Cardiac fibroblast (primary cell): ENCODE results near the gene EDARADD.

Experiments
- DNase-seq, 2 donors: peaks; one replicate each; pipeline versions ENCODE4 v3.0.0 to v3.0.0-alpha.2; 2010; ENCODE audit warnings: low read depth in 2 of 2
- H3K4me3 ChIP-seq, 2 donors: replicated peaks in 1 of 2; 1 replicate in 1 of 2; 2 replicates in 1 of 2; pipeline ENCODE4 v1.5.1; 2011; ENCODE audit warnings: low read depth in 2 of 2, low read length in 2 of 2, mild to moderate bottlenecking in 2 of 2, moderate library complexity in 1 of 2
- CTCF ChIP-seq: IDR thresholded peaks from one replicate; pipeline ENCODE4 v1.5.1; 2011; ENCODE audit warnings: low read depth, mild to moderate bottlenecking, low read length, inconsistent platforms

EDARADD gene

GRCh38 chr1:236467327-236467641 lies 73.2 kb downstream of the EDARADD start:
- TF ChIP-seq CTCF: no peak
- H3K4me3 ChIP-seq: no peak overlapping the region
- no peak for DNase-seq

- no peak for TF ChIP-seq CTCF
These were observed 74.5 kb downstream of the EDARADD start for GRCh38 chr1:236468625-236469024.

GRCh38 chr1:236469466-236469865 lies 75.4 kb downstream of the EDARADD start:
- TF ChIP-seq CTCF: no peak
- DNase-seq: no peak
- no peak overlapping the region for H3K4me3 ChIP-seq

More at GRCh38 chr1:236468625-236469024, 74.5 kb downstream of the EDARADD start:
- H3K4me3 ChIP-seq: no peak overlapping the region
- no peak for DNase-seq

- no peak for TF ChIP-seq CTCF
- no peak for DNase-seq
- no peak overlapping the region for H3K4me3 ChIP-seq
These were observed 77.0 kb downstream of the EDARADD start for GRCh38 chr1:236471096-236471495.

- no peak for TF ChIP-seq CTCF
- DNase-seq: no peak
- H3K4me3 ChIP-seq: no peak overlapping the region
These were observed 77.6 kb downstream of the EDARADD start for GRCh38 chr1:236471653-236472052.

- DNase-seq: no peak
- no peak for TF ChIP-seq CTCF
- H3K4me3 ChIP-seq: no peak overlapping the region
These were observed 79.0 kb downstream of the EDARADD start for GRCh38 chr1:236472850-236473788.
